GM19023 (cell line): Measurements from ENCODE around the gene MCTP2.
"Not testable (repeated sequence)": the region's sequence is repeated elsewhere in the genome, so short reads cannot be mapped to it uniquely, and the experiment has no call there.

Experiments
- ATAC-seq: cut with Tn5 transposase; IDR thresholded peaks from one replicate; pipeline ENCODE4 v1.9.1; 2021; ENCODE audit warnings: mild to moderate bottlenecking, moderate library complexity; ENCODE audit not compliant: unreplicated experiment

Gene MCTP2

DNA sequence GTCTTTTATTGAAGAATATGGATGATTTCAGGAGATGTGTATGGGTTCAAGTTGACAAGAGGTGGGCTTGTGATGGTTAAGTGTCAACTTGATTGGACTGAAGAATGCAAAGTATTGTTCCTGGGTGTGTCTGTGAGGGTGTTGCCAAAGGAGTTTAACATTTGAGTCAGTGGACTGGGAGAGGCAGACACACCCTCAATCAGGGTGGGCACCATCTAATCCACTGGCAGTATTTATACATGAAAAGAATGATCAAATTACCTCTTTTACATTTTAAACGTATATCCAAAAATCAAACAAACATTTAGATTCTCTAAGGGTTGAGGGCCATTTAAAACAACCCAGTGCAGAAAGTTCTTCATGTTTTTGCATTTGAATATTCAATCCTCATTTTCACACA, 262.2 kb downstream of the MCTP2 start:
- ATAC-seq = not testable (repeated sequence)

DNA sequence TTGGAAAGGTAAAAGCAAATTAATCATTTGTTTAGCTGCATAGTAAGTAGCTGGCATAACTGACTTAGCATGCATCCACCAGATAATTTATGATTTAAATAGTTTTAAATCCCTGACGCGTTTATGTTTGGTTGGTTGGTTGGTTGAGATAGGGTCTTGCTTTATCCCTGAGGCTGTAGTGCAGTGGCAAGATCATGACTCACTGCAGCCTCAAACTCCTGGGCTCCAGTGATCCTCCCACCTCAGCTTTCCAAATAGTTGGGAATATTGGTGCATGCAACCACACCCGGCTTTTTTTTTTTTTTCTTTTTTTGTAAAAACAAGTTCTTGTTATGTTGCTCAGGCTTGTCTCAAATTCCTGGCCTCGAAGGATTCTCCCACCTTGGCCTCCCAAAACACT, 263.4 kb downstream of the MCTP2 start:
- no peak for ATAC-seq

DNA sequence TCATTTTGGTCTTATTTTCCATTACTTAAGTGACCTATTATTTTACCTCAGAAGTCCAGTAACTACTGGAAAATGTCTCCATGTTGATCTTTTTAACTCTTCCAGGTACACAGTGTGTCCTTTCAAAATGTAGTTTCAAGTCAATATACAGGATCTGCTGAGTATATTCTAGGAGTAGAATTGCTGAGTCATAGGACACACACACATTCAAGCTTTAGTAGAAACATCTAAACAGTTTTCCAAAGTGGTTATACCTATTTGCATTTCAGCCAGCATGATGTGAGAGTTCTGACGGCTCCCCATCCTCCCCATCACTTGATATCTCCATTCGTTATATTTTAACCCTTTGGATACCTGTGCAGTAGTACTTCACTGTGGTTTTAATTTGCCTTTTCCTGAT, 271.9 kb downstream of the MCTP2 start:
- no peak for ATAC-seq

DNA sequence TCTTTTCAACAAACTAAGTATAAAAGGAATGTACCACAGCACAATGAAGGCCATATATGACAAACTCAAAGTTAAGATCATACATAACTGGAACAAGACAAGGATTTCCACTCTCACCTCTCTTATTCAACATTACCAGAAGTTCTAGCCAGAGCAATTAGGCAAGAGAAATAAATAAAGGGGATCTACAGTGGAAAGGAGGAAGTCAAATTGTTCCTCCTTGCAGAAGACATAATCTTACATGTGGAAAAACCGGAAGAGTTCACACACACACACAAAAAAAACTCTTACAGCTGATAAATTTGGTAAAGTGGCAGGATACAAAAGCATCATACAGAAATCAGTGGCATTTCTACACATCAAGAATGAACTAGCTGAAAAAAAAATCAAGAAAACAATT, 277.9 kb downstream of the MCTP2 start:
- ATAC-seq = no peak

DNA sequence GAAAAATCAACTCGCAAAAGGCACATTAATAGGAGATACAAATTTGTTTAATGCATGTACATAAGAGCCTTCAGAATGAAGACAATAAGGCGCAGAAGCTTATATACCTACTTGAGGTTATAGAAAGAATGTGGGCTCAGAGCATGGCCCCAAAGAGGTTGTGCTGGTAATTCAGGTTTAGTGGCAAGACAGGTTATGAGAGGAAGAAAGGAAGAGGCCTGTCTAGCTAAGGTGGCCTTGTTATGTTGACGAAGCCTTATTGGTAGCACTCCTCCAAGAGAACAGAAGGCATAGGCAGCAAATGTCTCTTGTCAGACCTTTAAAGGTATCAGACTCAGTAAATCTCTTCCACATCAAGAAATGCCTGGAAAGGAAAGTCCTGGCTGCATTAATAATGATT, 290.8 kb downstream of the MCTP2 start:
- ATAC-seq = no peak

DNA sequence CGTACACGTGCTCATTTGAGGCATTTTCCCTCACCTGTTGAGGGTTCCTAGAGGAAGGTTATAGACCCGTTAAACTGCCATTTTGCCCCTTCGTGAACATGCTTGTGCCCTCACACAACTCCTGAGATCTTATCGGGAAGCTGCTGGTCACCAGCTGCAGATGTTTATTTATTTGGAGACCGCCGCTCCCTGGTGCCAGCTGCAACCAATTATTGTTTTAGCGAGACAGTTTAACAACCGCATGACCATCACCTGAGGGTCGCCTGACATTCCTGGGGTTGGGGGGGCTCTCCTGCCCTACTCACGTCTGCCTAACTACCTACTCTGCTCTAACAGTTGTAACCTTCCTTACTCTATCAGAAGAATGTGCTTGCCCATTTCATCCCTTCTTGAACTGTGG, 292.5 kb downstream of the MCTP2 start:
- ATAC-seq = no peak

DNA sequence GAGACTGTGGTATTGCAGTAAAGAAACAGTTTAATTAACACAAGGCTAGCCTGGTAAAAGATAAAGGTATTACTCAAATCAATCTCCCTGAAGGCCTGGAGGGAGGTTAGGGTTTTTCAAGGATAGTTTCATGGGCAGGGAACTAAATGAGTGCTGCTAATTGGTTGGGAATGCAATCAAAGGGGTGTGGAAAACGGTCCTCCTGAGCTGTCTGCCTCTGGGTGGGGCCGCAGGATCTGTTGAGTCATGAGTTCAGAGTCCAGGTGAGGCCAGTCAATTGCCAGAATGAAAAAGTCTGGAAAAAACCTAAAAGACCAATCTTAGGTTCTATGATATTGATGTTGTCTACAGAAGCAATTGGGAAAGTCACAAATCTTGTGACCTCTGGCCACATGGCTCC, 293.2 kb downstream of the MCTP2 start:
- no peak for ATAC-seq

DNA sequence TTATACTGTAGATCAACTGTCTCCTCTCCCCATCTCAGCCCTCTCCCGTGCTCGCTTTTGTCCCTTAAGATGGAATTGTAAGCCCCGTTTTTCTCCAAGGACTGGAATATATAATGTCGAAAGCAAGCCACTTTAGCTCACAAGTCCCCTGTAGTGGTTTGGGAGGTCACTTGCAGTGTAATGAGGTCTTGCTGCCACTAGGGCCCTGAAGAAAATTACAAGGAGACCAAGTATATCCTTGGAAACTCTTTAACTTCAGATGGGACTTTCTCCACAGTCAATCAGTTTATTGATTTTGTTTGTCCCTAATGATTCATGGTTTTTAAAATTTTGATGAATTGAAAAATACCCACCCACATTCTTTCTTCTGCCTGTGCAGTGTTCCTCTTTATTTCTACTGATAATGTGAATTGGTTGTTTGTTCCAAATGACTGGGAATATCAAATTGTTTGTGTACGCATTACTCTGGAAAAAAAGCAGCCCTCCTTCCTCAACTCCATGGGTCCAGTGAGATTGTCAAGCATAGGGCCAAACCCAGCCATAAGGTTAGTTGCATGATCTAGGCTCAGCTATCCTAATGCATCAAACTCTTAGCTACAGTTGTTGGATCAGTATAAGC, 294.8 kb downstream of the MCTP2 start:
- peak; percentile 52 for ATAC-seq

DNA sequence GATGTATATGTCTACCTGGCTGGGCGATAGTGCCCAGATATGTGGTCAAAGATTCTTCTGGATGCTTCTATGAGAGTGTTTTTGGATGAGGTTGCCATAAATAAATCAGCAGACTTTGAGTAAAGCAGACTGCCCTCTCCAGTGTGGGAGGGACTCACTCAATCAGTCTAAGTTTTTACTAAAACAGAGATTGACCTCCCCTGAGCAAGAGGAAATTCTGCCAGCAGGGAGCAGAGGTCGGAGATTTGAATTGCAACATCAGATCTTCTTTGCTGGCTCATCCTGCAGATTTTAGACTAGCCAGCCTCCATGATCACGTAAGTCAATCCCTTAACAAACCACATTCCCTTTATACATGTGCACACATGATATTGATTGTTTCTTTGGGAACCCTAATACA, 300.9 kb downstream of the MCTP2 start:
- ATAC-seq = no peak
